GM20431 (cell line): ENCODE measurements around the gene GYPC.

ENCODE experiments used
- in situ Hi-C: fragments of 300-500 bp; cut with MseI, MboI; formaldehyde crosslinking; loops from one replicate; pipeline ENCODE4 v1.15.0; 2020; ENCODE audit warnings: low sequenced_read_pairs; ENCODE audit not compliant: unreplicated experiment

Gene GYPC

DNA sequence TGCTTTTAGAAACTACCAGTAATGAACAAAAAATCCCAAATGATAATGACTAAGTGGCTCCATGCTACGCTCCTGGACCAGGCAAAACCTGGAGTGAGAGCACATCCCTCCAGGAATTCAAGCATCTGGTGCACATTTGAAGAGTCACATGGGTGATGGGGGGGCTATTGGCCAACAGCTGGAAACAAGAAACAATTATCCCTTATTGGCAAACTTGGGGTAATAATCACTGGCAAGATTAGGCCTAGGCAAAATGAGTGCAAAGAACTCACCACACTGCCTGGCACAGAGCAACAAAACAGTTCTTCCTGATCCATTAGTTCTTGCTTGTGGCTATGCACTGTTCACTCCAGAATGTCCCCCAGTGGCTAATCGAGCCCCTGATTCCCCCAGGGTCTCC is 66.1 kb downstream of the GYPC start:
- in situ Hi-C loops, result no loop called here

DNA sequence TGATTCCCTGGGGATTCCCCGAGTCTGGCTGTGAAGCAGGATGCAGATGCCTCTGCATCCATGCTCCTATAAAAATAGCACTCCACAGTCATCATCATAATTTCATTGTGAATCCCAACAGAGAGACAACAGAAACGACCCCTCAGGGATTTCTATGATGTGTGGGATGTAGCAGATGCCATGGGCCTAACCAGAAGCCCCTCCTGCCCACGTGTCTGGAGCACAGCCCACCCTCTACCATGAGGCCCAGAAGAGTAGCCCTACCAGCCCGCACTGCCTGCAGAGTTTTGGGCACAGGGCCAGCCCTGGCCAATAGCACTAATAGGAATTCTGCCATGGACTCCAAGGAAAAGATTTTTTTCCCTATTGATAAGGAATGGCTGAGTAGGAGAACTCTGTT is 66.6 kb downstream of the GYPC start:
- in situ Hi-C loops, result no loop called here

DNA sequence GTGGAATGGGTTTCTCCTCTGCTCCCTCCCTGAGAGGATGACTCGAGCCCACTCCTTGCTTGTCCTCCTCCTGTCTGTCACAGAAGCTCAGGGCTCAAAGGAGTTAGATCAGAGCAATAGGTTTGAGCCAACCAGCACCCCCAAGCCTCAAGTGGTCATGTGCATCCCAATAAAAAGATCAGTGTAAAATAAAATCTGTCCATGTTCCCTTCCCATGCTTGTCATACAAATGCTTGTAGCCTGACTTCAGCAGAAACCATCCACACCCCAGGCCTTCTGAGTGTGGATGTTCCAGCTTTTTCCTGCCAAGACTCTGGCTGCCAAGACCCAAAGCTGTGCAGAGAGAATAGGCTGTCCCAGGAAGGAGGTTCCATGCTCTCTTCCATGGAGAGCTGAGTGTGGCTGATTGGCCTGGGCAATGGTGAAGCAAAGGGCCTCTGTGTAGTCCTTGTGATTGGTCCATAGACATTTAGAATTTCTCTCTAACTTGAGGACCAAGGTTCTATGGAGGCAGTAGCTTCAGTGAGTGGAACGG is 67.4 kb downstream of the GYPC start:
- in situ Hi-C loops, result no loop called here

DNA sequence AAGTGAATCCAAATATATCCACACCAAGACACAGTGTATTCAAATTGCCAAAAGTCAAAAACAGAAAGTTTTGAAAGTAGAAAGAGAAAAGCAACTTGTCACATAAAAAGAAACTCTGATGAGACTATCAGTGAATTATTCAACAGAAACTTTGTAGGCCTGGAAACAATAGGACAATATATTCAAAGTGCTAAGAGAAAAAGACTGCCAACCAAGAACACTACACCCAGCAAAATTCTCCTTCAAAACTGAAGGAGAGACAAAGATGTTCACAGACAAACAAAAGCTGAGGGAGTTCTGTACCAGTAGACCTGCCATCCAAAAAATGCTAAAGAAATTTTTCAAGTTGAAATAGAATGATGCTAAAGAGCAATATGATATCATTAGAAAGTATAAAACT is 69.6 kb downstream of the GYPC start:
- in situ Hi-C loops, result no loop called here

DNA sequence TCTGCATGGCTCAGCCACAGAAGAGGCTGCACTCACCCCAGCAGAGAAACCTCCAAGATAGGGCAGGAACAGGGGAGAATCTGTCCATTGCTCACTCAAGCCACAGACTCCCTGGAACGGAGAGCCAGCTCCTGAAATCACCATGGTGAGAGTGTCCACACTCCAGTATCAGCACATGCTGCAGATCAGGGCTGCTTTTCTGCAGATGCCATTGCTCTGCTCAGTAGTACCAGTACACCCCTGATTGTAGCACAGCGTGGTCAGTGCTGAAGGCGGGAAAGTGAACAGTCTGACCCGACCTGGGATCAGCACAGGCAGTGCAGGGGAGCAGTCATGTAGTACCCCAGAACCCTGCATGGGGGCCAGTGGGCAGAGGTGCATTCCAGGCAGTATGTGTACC is 73.9 kb downstream of the GYPC start:
- in situ Hi-C loops, result no loop called here

DNA sequence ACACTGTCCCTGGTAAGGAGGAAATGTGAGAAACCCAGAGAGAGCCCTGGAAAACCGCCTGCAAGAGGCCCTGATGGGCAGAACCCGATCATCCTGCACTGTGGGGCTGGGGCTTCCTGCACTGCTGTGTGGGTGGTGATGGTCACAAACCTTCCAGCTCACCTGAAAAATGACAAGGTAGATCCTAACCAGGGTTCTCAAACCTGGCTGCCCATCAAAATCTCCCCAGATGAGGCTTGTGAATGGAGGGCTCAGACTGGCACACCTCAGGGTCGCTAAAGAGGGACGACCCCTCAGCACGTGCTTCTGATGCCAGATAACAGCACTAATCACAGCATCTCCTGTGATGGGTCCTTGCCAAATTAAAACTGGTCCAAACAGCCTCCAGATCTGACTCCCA is 74.7 kb downstream of the GYPC start:
- in situ Hi-C loops, result no loop called here

DNA sequence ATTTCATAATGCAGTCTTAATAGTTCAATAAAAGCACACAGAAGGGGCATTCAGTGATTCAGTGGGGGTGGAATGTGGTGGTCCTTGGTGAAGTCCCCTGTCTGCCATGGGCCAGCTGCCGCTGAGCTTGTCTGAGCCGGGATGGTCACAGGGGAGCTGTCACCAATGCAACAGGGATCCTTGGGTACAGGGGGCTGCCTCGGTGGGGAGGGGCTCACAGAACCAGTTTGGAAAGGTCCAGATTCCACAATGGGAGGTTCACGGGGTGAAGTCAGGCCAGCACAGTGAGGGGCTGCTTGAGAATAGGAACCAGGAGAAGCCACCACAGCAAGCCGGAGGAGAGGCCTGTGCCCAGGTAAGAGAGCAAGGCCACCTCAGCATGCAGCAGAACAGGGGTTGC is 75.4 kb downstream of the GYPC start:
- in situ Hi-C loops, result no loop called here

DNA sequence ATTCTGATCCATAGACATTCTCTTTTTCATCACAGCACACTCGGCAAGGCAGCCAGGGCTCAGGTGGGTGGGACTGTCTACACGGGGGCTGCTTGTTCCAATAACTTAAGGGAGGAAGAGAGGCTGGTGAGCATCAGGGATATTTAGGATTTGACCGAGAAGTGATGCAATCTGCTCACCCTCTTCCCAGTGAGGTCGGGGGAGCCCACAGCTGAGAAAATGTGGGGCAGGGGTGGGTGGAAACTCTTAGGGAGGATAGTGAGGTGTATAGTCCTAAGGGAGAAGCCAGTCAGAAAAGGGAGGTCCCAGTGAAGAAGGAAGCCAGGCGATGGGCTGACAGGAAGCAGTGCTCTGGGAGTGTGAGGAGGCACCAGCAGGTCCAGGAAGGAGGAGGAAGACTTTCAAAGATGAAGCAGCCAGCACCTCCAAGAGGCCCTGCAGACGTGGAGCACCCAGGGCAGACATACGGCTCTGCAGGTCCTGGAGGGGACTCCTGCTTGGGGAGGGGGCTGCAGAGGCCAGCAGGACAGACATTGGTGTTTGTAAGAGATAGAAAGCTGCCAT is 76.8 kb downstream of the GYPC start:
- in situ Hi-C loops, result no loop called here

DNA sequence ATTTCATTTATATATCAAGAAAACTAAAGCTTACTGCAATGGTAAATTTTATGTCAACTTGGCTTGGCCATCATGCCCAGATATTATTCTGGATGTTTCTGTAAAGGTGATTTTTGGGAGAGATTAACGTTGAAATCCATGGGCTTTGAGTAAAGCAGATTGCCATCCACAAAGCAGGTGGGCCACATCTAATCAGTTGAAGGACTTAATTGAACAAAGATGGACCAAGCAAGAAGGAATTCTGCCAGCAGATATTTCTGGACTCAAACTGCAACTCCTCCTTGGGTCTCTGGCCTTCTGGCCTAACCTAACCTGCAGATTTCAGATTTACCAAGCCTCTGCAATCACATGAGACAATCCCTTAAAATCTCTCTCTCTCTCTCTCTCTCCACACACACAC is 77.8 kb downstream of the GYPC start:
- in situ Hi-C loops, result no loop called here

DNA sequence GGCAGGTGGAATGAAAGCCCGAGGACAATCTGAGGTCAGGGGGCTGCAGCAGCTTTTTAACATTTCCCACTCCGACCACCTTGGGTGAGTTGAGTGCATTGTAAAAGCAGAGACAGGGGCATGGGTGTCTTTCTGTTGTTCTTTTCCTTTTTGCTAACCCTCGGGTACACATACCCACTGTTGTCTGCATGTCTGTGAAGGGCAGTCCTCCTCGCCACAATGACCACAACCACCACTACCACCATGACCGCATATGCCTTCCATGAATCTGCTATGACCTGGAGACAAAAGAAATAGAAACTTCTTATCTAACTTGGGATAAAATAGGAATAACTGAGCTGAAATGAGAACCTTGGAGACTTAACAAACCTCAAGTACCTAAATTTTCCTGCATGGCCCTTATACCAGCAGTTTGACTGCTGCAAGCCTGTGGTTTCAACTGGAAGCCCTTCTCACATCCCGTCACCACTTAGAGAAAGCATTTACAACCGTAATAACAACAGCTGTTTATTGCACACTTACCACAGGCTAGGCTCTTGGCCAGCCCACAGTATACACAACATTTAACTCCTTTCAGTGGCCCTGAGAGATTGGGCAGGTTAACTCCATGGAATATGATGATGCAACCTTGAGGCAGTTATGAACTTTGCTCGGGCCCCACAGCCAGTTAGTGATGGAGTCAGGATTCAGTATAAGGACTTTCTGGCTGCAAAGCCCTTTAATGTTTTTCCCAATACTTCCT is 80.3 kb downstream of the GYPC start:
- in situ Hi-C loops, result no loop called here

DNA sequence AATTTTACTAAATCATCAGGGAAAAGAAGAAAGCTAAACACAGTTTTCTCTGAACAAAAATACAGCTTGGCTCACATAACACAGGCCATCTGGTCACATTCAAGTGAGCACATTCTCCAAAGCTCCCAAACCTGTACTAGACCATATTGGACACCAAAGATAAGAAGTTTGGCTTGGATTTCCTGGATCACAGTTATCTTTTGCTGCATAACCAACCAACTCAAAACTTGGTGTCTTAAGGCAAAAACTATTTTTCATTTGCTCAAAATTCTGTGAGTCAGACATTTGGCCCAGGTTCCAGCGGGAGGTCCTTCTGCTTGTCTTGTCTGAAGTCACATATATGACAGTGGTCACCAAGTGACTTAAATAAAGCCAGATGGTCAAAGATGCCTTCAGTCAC is 83.2 kb downstream of the GYPC start:
- in situ Hi-C loops, result no loop called here

DNA sequence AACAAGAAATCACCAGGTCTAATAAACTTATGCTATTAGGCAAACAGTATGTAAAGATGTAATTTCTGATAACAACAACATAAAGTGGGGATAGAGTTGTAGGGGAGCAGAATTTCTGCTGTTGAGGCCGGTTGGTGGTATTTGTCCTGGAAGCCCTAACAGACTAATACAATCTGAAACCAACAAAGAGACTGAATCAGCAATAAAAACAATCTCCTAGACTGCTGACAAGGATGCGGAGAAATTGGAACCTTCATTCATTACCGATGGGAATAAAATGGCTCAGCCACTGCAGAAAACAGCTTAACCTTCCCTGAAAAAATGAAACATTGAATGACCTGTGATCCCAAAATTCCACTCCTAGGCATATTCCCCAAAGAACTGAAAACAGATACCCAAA is 88.7 kb downstream of the GYPC start:
- in situ Hi-C loops, result no loop called here
